Brain microvascular endothelial cell (primary cell): ENCODE results near the gene STC2.

ENCODE experiments used
- DNase-seq: peaks from one replicate; pipeline ENCODE4 v3.0.0-alpha.2; 2020
- H3K27ac ChIP-seq: fragments of 250-450 bp; sonication (Bioruptor Pico); 2 replicates; pipeline ENCODE4 v1.5.1; 2020; ENCODE audit warnings: mild to moderate bottlenecking, moderate library complexity
- H3K27me3 ChIP-seq: fragments of 250-450 bp; sonication (Bioruptor Pico); replicated peaks from 2 replicates; pipeline ENCODE4 v1.5.1; 2020; ENCODE audit warnings: mild to moderate bottlenecking
- H3K36me3 ChIP-seq: fragments of 250-450 bp; sonication (Bioruptor Pico); replicated peaks from 2 replicates; pipeline ENCODE4 v1.5.1; 2020; ENCODE audit warnings: mild to moderate bottlenecking
- H3K4me3 ChIP-seq: 2 replicates; pipeline ENCODE4 v1.5.1; 2011; ENCODE audit warnings: low read depth, mild to moderate bottlenecking, control low read depth, low read length, moderate library complexity
- in situ Hi-C: cut with HindIII; loops from 2 replicates; pipeline ENCODE4 v1.10.0; 2017; ENCODE audit warnings: low sequenced_read_pairs, low pct_ligation_motif_present
- TF ChIP-seq, protein P1 (sequence below): IDR thresholded peaks from 2 replicates; pipeline ENCODE4 v1.5.1; 2011; ENCODE audit warnings: low read depth, mild to moderate bottlenecking, moderate library complexity, low read length, control low read depth, inconsistent platforms; ENCODE audit errors: missing control alignments

The STC2 gene

DNA sequence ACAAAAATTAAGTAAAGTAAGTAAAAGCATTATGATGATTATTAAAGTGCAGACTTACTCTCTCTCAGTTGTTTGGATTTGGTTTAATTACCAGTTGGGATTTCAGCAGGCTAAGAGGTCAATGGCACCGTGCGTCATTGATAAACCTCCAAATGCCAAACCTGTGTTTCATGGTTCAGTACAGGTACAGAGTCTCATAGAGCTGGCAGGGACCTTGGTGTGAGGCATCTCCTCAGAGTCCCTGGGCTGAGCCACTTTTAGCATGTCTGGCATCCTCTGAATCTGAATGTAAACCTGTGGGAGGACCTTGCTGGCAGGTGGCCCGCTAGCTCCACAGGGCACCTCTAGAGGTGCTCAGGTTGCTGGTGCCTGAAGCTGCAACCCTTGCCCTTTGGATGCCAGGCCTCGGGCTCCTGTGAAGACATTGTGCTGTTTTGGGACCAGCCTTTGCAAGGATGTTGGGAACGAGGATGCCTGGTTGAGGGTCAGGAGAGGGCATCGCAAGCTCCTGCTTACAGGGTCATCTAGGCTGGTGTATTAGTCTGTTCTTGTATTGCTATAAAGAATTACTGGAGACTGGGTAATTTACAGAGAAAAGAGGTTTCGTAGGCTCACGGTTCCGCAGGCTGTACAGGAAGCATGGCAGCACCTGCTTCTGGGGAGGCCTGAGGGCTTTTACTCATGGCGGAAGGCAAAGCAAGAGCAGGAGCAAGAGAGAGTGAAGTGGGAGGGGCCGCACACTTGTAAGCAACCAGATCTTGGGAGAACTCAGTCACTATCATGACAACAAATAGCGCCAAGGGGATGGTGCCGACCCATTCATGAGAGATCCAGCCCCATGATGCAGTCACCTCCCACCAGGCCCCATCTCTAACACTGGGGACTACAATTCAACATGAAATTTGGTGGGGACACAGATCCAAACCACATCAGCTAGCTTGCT lies 14.9 kb upstream of the STC2 start:
- H3K27ac ChIP-seq, result no peak overlapping the region
- in situ Hi-C loops, result no loop called here
- no peak for DNase-seq
- no peak overlapping the region for H3K4me3 ChIP-seq
- H3K27me3 ChIP-seq, result no peaks in the 10 kb centered on the region
- TF ChIP-seq, protein P1, sequence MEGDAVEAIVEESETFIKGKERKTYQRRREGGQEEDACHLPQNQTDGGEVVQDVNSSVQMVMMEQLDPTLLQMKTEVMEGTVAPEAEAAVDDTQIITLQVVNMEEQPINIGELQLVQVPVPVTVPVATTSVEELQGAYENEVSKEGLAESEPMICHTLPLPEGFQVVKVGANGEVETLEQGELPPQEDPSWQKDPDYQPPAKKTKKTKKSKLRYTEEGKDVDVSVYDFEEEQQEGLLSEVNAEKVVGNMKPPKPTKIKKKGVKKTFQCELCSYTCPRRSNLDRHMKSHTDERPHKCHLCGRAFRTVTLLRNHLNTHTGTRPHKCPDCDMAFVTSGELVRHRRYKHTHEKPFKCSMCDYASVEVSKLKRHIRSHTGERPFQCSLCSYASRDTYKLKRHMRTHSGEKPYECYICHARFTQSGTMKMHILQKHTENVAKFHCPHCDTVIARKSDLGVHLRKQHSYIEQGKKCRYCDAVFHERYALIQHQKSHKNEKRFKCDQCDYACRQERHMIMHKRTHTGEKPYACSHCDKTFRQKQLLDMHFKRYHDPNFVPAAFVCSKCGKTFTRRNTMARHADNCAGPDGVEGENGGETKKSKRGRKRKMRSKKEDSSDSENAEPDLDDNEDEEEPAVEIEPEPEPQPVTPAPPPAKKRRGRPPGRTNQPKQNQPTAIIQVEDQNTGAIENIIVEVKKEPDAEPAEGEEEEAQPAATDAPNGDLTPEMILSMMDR, result no peak
- H3K36me3 ChIP-seq, result no peaks in the 10 kb centered on the region

DNA sequence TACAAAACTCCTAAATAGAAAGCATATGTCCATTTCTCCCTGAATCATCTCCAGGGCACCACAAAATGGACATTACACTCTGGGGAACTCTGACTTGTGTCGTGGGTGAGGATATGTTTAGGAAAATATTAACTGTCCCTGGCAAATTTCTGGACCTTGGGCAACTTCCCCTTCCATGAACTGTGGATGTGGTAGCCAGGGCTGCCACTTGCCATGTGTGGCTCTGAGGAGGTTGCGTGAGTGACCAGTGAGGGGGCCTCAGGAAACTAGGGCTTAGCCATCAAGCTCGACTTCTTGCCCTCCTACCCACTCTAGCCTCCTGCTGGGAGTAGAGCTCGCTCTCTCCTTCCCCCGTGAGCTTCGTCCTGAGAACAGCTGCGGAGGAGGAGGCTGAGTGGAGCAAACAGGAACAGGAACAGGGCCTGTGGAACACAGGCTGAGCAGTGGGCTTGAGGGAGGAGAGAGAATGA lies 13.8 kb upstream of the STC2 start:
- Histone ChIP-seq H3K4me3 (no peak overlapping the region), H3K27me3 (no peaks in the 10 kb centered on the region), H3K27ac (no peak overlapping the region), H3K36me3 (no peaks in the 10 kb centered on the region)
- in situ Hi-C loops, result no loop called here
- TF ChIP-seq, protein P1, result no peak
- no peak for DNase-seq

DNA sequence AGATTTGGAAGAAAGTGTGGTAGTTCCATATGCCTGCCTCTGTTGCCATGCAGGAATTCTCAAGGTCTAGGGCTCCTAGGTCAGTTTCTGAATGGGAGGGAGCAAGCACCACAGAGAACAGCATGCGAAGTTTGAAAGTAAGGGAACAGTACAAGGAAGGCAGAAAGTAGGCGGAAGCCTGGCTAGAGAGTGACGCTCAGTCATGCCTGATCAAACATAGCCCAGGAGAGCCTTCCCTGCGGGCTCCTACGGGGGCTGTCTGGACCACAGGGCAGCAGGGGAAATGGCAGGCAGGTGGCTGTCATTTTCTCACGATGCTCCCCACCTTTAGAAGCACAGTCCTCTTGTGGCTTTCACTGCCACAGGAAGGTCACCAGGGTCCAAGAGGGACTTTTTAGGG lies 12.8 kb upstream of the STC2 start:
- TF ChIP-seq, protein P1, result no peak
- Histone ChIP-seq H3K36me3 (no peaks in the 10 kb centered on the region), H3K27ac (no peak overlapping the region), H3K4me3 (no peak overlapping the region), H3K27me3 (no peaks in the 10 kb centered on the region)
- no peak for DNase-seq
- in situ Hi-C loops, result no loop called here

DNA sequence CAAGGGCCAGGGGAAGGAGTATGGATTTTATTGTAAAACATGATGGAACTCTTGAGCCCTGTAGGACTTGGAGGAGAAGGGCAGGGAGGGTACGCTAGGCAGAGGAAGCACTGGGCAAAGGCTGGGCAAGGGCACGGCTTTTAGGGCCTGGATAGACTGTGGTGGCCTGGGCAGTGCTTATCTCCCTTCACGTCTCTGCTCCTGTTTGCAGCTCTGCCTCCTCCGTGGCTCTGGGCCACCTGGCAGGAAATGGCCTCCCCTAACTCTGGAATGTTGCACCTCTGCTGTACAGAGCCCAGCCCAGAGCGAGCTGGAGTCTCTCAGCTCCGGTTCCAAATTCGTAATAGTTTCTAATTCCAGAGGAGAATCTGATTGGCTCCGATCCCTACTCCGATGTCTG lies 12.2 kb upstream of the STC2 start:
- Histone ChIP-seq H3K27ac (no peak overlapping the region), H3K27me3 (no peaks in the 10 kb centered on the region), H3K36me3 (no peaks in the 10 kb centered on the region), H3K4me3 (no peak overlapping the region)
- TF ChIP-seq, protein P1, result no peak
- no peak for DNase-seq
- in situ Hi-C loops, result no loop called here

DNA sequence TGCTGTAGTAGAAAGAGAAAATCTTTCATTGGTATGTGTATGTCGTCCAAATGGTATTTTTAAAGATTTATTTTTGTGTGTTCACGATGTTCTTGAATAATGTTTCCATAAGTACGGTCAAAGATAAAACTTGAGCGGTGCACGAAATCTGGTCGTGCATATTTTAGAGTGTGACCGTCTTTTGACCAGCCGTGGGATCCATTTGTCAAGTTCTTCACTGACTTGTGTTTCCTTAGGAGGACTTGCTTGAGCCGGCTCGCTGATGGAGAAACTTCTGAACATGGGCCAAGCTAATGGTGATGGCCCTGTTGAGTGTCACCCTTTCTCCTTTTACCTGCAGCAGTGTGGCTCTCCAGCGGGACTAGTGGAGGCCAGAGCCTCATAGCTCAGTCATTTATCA lies 11.1 kb upstream of the STC2 start:
- Histone ChIP-seq H3K36me3 (no peaks in the 10 kb centered on the region), H3K27ac (no peak overlapping the region), H3K4me3 (no peak overlapping the region), H3K27me3 (no peaks in the 10 kb centered on the region)
- in situ Hi-C loops, result no loop called here
- DNase-seq, result no peak
- TF ChIP-seq, protein P1, result no peak
